ENCODE data around the gene IRF2BP2. TPM values are rescaled to one million over a fixed set of nuclear protein-coding genes. Genes with fewer than 3 reads are reported as not detected.
A peak's percentile ranks its signal among the peaks of the same experiment; 100 is the strongest.
"Not testable (repeated sequence)": the region's sequence is repeated elsewhere in the genome, so short reads cannot be mapped to it uniquely, and the experiment has no call there.

The IRF2BP2 gene
- 96.2 TPM for total RNA-seq

DNA sequence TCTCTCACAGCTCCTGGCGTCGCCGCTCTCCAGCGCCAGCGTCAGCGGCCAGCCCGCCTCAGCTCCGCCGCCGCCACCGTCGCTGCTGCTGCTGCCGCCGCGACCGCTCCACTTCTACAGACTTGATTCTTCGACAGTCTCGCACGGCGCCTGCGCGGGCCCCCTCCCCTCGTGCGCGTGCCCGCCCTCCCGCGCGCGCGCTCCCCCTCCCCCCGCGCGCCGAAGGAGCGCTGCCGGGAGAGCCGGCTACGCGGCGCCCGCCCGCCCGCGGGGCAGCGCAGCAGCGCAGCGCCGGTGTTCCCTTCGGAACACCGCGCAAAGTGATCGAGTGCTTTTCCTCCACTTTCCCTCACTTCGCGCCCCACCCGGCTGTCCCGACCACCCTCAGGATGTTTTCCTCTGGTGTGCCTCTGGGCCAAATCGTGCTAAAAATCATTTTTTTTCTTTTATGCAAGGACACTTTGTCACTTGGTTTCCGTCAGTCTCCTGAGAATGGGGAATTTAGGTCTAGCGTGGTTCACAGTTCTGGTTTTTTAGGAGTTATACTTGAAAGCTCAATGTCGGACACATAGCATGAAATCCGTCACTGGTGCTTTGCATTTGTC is at the start of gene IRF2BP2:
Gene IRF2BP2 (minus strand): TSS at position 118 of the 605 bp plus-strand sequence. CDS start 684 bp downstream, outside the sequence.
- peak; percentile 88 for DNase-seq

DNA sequence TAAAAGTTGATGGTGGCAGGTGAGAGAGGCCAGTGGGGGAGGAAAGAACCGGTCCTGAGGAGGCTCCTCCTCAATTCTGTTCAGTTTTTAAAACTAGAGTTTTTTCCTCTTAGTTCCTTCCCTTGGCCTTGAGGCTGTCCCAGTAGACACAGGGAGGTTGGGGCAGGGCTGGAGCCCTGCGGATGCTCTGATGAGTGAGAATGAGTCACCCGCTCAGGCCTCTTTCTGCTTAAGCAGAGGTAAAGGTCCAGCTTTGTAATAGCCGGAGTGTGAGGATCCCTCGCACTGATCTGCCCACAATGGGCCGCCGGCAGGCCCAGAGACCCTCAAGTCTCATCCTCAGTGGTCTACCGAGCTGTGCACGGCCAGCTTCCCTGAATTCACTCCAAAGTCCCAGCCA is 49.6 kb upstream of the IRF2BP2 start:
- no peak for DNase-seq

DNA sequence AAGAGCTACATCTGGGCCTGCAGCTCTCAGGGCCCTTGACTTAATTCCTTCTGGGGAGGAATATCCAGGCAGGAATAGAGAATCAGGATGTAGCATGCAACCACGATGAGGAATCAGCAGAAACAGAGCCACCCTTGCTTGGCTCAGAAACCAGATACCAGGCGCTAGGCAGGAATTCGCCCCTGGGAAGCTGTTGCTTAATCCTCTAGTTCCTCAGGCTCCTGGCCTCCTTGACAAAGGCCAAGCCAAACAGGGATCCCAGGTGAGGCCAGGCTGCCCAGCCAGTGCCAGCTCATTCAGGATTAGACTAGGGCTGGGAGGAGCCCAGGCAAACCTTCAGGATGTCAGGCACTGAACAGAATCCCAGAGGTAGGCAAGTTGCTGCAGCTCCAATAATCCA is 48.2 kb upstream of the IRF2BP2 start:
- no peak for DNase-seq

DNA sequence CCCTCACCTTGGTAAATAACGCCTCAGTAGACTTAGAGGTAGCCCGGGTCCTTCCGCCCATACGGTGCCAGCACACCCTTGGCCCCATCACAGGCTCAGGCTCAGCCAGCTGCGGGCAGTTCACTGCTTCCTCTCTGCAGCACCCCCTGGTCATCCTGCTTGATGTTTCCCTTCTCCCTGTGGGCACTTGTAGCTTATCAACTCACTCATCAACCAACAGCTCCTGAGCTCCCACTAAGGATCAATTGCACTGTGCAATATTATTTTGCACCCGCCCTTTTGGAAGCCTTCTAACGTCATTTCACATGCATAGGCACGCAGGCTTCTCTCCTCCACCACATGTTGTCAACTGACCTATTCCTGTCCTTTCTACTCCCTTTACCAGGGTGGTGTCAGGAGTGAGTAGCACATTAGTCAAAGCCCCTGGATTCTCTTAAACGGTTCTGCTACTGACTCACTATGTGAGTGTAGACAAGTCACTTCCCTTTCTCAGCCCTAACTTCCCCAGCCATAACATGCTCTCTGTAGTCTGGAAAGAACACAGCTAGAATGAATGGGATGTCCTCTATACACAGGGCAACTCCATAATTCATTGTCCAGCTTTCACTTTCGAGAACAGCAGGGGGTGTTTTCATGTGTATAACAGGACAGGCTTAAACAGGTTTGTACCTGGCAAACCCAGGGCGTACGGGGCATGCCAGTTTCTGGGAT is 47.1 kb upstream of the IRF2BP2 start:
- no peak for DNase-seq

DNA sequence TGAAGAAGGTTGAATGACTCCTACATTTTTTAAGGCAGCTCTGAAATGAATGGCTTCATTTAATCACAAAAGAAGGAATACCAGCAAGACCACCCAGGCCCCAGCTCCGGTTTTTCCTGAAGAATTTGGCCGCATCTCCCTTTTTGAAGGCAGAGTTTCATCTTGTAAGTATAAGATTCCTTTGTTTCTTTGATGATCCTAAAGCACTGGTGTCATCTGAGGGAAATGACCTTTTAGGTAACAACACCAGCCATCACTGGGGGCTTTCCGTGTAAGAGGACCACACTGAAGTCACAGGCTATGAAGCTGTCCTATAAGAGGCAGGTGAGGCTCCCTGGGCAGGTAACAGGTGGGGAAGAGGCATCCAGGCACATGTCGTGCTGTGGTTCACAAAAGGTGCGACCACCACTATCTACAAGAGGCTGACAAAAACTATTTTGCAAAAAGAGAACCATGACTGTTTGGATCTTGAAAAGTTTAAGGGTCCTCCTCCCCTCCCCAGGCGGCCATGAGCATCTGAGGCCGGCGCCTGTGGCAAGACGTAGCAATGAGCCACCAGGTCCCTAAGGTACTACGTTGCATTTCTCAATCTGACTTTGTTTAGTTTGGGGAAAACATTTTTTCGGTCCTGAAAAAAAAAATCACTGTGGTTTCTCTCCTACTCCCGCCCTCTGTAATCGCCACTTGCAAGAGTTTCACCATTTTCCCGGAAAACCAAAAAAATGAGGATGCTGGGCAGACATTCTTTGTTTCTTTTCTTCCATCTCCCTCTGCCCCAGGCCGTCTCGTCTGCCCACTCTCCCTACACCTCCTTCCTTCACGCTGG is 46.3 kb upstream of the IRF2BP2 start:
- DNase-seq: no peak

DNA sequence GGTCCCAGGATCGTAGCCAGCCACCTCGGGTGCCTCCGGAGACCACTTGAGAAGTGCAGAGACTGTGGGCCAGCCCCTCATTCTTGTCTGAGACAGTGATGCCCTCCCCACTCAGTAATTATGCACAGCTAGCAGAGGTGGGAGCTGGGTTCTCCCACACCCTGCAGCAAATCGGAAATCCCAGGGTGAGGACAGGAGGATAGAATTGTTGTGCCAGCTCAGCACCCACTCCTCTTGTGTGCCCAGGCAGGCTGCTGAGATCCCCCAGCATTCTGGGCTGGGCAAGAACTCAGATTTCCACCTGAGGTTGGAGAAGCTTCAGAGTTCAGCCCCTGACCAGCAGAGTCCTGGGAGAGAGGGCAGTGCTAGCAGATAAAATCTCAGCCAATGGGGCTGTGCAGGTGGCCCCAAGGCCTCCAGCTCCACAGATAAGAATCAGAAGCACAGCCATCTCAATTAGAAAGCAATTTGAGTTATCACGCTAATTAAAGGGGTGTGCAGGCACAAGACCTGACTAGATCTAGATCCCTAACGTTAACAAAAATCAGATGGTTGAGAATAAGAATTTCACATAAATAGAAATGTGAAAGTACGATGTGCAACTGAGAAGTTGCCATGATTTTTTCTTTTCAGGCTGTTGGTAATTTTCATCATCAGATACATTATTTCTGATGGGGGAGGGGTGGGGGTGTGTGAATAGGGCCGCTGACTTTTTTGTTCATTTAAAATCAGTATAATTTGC is 45.5 kb upstream of the IRF2BP2 start:
- DNase-seq: no peak

DNA sequence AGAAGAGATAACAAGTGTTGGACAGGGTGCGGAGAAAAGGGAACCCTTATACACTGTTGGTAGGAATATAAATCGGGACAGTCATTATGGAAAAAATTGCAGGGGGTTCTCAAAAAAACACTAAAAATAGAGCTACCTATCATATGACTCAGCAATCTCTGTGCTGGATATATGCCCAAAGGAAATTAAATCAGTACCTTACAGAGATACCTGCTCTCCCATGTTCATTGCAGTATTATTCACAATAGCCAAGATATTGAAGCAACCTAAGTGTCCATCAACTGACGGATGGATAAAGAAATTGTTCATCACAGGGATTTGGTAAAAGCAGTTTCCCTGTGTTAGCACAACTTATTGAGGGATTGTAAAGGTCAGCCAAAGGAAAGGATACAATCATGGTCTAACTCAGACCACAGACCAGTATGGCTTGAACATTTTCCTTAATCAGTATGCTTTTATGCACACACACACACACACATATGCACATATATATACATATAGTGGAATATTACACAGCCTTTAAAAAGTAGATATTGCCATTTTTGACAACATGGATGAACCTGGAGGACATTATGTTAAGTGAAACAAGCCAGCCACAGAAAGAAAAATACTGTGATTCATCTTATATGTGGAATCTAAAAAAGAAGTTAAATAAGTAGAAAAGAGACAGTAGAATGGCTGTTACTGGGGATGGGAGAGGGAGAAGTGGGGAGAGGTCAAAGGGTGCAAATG is 44.2 kb upstream of the IRF2BP2 start:
- no peak for DNase-seq

DNA sequence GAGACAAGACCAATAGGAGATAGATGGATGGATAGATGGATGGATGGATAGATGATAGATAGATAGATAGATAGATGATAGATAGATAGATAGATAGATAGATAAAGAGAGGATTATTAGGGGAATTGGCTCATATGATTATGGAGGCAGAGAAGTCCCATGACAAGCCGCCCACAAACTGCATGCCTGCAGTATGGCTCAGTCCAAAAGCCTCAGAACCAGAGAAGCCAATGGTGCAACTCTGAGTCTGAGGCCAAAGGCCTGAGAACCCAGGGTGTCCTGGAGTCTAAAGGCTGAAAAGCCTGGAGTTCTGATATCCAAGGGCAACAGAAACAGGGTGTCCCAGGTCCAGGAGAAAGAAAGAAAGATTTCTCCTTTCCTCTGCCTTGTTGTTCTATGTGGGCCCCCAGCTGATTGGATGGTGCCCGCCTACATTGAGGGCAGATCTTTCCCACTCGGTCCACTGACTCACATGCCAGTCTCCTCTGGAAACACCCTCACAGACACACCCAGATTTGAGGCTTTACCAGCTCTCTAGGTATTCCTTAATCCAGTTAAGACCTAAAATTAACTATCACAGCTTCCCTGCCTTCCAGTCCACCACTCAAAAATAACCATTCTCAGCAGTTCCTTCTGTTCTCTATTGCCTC is 39.6 kb upstream of the IRF2BP2 start:
- DNase-seq: no peak

DNA sequence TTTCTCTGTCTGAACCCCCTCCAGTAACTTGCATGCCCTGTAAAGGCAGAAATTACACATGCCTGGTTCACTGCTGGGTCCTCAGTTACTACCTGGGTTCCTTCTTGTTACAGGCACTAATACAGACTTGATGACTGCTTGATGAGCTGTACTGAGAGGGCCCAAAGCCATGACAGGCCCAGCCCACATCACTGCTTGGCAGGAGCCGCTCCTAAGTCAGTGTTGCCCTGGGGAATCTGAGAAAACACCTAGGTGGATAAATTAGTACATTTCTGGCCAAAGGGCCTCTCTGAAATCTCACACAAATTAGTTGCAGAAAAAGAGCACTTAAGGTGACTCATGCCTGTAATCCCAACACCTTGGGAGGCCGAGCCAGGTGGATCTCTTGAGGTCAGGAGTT is 37.8 kb upstream of the IRF2BP2 start:
- DNase-seq: no peak

DNA sequence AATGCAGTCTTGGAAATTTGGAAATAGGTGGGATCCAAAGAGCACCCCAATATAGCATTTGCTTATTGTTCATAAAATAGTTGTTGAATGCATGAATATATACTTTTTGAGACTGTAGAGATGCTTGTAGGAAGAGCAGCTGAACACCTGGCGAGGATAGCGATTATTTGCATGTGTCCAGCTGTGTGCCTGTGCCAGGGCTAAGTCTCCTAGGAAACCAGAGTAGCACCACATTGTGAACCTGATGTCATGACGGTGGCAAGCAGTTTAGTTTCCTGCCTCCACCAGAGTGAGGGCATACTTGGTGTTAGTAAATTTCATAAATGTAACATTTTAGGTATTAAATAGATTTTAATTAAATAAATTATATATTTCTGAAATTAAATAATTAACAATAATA is 37.3 kb upstream of the IRF2BP2 start:
- DNase-seq: no peak

DNA sequence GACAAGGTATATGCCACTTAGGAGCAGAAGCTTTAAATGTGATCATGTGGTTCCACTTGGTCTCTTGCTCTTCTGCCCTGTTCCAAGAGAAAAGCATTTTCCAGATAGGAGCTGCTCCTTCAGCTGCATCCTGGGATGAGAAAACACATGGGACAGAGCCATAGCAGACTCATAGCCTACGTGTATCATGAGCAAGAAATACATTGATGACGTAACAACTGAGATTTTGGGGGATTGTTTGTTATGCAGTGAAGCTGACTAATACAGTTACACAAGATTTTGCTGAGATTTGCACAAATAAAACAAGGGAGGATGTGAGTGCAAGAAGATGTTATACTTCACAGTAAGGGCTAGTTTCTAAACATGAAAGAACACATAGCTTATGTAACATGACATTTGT is 36.0 kb upstream of the IRF2BP2 start:
- no peak for DNase-seq

DNA sequence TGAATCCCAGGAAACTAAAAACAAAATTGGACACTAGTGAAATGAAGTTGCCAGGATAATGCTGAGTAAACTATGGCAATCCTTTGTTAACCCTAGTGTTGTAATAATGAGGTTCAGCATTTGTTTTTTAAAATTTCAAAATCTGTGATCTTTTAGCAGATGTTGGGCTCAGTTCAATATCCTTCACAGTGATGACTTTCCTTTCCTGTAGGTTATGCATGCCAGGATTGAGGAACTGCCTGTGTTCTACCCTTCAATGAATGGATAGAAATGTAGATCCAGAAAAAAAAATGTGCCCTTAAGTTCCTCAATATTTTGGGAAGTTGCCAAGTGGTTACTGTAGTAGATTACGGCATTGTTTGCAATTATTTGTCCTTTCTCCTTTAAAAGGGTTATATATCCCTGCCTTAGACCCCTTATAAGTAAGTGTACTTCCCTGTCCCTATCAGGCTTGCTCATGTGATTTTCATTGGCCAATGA is 35.5 kb upstream of the IRF2BP2 start:
- DNase-seq: peak; percentile 9

DNA sequence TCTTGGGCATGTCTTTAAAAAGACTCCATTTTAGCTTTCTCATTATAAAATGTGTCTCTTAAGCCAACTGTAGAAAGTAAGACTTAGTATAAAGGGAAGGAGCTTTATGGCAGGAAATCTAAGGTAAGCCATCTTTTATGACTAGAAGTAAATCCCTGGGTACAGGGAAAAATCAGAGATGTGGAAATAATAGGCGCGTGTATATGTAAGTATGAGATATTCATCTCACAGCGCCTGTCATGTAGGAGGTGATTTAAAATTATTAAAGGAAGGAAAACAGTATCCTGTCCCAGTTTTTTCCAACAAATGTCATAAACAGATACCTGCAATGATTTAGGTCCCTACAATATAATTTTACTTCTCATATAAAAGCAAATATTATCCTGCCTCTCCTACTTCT is 35.0 kb upstream of the IRF2BP2 start:
- DNase-seq: no peak

DNA sequence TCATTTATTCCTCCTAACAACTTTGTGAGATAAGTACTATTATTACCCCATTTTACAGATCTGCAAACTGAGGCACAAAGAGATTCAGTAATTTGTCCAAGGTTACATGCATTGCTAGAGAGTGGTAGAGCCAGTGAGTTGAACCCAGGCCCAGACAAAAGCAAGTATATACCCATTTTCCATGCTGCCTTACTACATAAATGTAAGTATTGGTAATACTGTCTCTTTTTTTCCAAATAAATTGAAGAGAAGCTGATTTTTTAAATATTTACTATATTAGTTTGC is 33.8 kb upstream of the IRF2BP2 start:
- DNase-seq: no peak

DNA sequence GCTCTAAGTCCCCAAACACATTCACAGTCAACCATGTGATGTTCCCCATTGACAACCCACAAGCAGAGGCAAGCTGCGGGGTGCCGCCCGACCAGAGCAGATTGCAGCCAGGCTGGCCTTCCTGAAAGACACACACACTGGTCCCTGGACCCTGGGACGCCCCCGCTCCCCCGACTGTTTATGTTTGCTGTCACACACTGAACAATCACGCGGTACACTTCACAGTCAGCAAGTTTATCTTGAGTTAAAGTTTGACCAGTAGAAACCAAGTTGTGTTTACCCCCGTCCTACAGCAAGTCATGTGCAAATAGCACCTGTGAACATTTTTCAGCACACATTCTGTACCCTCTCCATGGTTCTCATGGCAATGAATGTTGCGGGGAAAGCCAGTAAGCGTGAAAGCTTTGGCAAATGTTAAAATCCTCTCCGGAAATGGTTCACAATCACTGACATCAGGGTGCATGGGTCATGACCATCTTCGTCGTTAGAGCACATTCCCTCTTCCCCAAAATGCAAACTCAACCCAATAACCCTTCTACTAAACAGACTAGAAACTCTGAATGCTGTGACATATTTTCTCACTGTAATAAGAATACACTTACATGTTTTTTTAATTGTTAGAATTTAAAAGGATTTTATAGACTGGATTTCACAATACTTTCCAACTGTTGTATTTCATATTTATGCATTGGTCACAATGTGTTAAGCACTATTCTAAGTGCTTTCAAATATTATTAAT is 33.3 kb upstream of the IRF2BP2 start:
- no peak for DNase-seq

DNA sequence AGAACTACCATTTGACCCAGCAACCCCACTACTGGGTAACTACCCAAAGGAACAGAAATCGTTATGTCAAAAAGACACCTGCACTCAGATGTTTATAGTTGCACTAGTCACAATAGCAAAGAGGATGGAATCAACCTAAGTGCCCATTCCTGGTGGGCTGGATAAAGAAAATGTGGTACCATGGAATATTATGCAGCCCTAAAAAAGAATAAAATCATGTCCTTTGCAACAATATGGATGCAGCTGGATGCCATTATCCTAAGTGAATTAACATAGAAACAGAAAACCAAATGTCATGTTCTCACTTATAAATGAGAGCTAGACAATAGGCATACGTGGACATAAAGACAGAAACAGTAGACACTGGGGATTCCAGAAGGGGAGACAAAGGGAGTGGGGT is 32.5 kb upstream of the IRF2BP2 start:
- DNase-seq: no peak

DNA sequence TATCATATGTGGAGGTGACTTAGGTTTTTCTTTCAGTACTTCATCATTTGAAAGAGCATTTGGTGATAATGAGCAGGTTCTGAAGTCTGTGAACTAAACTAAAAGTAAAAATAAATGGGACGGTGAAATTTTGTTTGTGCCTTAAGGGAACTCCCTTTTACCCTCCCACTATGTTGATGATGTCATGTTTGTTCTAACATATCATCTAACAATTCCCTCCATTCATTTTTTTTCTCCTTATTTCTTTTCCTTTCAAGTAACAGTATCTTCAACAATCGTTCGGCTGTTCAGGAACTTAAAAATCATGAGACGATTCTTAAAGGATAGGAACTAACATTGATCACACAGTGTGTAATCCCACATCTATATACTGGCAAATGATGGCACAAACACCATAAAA is 30.0 kb upstream of the IRF2BP2 start:
- no peak for DNase-seq

DNA sequence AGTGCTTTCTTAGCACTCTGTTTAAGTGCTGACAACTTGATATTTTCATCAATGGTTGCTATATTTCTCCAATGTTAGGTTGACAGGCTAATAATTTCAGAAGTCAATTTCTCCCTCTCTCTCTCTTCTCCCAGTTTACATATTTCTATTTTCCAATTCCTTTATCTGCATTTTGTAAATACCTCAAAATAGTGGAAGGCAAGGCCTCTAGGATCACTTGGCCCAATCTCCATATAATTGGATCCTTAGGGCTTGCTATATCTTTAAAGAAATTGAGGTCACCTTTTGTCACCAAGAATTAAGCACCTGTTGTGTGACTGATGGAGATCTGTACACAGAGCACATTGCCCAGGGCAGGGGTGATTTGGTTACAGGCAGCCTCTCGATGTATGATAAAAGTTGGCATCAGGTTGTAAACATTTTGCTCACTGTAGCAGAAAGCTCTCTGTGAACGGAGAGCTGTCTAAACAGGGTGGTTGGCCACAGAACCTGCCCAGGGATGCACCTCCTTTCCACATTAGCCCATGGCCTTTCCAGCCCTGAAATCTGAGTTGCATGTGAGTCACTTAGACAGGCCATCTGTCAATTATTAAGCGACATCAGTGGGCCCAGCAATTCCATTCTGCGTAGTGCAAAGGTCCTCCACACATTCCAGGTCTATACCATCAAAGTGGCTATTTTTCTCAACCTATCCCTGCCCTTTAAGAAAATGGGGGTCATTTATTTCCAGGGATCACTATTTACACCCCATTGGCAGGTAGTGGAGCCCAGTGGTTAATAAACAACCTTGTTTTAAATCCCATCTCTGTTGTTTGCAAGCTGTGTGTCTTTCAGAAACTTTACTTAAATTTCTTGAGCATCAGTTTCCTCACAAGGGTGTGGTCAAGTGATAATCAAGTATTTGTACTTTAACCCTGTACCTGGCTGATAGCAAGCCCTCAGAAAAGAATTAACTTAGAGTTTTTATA is 29.1 kb upstream of the IRF2BP2 start:
- DNase-seq: no peak

DNA sequence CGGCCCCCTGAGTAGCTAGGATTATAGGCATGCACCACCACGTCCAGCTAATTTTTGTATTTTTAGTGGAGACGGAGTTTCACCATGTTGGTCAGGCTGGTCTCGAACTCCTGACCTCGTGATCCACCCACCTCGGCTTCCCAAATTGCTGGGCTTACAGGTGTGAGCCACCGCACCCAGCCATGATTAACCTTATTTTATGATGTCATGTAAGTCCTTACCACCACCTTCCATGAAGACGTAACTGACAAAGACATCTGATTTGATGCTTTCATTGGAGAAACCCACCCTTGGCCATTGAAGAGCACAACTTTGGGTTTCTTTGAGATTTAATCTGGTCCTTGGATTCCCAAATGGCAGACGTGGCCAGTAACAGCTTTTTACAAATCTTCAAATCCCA is 24.9 kb upstream of the IRF2BP2 start:
- not testable (repeated sequence) for DNase-seq

DNA sequence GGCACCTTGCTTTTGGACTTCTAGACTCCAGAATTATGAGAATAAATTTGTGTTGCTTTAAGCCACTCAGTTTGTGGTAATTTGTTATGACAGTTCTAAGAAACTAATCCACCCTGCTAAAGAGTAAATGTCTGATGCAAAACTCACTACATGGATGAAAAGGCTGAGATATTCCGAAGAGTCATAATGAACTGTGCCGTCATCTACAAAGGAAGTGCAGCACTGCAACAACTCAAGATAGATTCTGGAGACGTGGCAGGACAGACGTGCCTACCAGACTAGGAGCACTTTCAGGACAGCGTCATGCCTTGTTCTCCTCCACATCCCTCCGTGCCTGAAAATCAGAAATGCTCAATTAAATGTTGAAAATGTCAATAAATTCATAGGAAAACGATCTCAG is 24.4 kb upstream of the IRF2BP2 start:
- no peak for DNase-seq

Data from skin of body (tissue), 2 donors.